ENCODE measurements around the gene TAOK3.

DNA sequence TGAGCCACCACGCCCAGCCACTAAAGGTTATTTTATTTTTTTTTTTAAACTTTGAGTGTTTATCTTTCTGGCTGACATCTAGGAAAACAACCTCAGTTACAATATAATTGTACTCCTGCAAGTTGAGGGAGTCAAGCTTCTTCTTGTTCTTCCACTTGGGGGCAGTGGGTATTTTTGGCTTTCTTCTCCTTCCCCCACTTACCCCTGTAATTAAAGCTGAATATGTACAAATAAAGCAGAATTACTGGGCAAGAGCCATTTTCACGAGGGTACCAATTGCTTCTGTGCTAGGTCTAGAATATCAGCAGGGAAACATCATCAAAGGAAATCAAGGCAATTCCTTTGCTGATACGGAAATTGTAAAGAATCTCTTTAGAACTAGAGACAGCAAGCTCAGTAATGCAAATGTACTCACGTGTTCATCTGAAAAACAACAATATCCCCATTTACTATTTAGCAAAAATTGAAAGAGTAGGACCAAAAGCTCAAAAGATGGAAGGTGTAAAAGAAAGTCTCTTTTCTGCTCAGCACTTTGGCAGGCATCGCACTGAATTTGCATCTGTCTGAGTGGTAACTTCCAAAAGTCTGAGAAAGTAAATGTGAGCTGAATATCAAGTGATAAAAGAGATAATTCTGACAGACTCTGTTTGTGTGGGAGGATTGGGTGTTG lies 72.8 kb downstream of the TAOK3 start:
- TF ChIP-seq FOXA1 (IDR thresholded peaks at IDR 0.05) (no peak), EGR1 (IDR thresholded peaks at IDR 0.05; ENCODE audit: low read depth in 2 of 2) (no peak), TAF1 (conservative IDR thresholded peaks at IDR 0.05) (no peak), JUND (IDR thresholded peaks at IDR 0.05) (no peak), RAD21 (IDR thresholded peaks at IDR 0.05) (no peak), HNF4G (IDR thresholded peaks at IDR 0.05) (no peak), RXRA (IDR thresholded peaks at IDR 0.05) (no peak)
- TF ChIP-seq, protein P1, sequence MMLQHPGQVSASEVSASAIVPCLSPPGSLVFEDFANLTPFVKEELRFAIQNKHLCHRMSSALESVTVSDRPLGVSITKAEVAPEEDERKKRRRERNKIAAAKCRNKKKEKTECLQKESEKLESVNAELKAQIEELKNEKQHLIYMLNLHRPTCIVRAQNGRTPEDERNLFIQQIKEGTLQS (IDR thresholded peaks at IDR 0.05), result no peak
- TF ChIP-seq, protein P2, sequence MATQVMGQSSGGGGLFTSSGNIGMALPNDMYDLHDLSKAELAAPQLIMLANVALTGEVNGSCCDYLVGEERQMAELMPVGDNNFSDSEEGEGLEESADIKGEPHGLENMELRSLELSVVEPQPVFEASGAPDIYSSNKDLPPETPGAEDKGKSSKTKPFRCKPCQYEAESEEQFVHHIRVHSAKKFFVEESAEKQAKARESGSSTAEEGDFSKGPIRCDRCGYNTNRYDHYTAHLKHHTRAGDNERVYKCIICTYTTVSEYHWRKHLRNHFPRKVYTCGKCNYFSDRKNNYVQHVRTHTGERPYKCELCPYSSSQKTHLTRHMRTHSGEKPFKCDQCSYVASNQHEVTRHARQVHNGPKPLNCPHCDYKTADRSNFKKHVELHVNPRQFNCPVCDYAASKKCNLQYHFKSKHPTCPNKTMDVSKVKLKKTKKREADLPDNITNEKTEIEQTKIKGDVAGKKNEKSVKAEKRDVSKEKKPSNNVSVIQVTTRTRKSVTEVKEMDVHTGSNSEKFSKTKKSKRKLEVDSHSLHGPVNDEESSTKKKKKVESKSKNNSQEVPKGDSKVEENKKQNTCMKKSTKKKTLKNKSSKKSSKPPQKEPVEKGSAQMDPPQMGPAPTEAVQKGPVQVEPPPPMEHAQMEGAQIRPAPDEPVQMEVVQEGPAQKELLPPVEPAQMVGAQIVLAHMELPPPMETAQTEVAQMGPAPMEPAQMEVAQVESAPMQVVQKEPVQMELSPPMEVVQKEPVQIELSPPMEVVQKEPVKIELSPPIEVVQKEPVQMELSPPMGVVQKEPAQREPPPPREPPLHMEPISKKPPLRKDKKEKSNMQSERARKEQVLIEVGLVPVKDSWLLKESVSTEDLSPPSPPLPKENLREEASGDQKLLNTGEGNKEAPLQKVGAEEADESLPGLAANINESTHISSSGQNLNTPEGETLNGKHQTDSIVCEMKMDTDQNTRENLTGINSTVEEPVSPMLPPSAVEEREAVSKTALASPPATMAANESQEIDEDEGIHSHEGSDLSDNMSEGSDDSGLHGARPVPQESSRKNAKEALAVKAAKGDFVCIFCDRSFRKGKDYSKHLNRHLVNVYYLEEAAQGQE (IDR thresholded peaks at IDR 0.05), result no peak
- TF ChIP-seq, protein P3, sequence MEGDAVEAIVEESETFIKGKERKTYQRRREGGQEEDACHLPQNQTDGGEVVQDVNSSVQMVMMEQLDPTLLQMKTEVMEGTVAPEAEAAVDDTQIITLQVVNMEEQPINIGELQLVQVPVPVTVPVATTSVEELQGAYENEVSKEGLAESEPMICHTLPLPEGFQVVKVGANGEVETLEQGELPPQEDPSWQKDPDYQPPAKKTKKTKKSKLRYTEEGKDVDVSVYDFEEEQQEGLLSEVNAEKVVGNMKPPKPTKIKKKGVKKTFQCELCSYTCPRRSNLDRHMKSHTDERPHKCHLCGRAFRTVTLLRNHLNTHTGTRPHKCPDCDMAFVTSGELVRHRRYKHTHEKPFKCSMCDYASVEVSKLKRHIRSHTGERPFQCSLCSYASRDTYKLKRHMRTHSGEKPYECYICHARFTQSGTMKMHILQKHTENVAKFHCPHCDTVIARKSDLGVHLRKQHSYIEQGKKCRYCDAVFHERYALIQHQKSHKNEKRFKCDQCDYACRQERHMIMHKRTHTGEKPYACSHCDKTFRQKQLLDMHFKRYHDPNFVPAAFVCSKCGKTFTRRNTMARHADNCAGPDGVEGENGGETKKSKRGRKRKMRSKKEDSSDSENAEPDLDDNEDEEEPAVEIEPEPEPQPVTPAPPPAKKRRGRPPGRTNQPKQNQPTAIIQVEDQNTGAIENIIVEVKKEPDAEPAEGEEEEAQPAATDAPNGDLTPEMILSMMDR (IDR thresholded peaks at IDR 0.05; ENCODE audit: low read depth, low read length, missing input control), result no peak
- TF ChIP-seq, protein P4, sequence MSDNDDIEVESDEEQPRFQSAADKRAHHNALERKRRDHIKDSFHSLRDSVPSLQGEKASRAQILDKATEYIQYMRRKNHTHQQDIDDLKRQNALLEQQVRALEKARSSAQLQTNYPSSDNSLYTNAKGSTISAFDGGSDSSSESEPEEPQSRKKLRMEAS (IDR thresholded peaks at IDR 0.05), result no peak
- TF ChIP-seq, protein P5, sequence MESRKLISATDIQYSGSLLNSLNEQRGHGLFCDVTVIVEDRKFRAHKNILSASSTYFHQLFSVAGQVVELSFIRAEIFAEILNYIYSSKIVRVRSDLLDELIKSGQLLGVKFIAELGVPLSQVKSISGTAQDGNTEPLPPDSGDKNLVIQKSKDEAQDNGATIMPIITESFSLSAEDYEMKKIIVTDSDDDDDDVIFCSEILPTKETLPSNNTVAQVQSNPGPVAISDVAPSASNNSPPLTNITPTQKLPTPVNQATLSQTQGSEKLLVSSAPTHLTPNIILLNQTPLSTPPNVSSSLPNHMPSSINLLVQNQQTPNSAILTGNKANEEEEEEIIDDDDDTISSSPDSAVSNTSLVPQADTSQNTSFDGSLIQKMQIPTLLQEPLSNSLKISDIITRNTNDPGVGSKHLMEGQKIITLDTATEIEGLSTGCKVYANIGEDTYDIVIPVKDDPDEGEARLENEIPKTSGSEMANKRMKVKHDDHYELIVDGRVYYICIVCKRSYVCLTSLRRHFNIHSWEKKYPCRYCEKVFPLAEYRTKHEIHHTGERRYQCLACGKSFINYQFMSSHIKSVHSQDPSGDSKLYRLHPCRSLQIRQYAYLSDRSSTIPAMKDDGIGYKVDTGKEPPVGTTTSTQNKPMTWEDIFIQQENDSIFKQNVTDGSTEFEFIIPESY (IDR thresholded peaks at IDR 0.05), result no peak
